ENCODE results near the gene DLGAP1.

DNA sequence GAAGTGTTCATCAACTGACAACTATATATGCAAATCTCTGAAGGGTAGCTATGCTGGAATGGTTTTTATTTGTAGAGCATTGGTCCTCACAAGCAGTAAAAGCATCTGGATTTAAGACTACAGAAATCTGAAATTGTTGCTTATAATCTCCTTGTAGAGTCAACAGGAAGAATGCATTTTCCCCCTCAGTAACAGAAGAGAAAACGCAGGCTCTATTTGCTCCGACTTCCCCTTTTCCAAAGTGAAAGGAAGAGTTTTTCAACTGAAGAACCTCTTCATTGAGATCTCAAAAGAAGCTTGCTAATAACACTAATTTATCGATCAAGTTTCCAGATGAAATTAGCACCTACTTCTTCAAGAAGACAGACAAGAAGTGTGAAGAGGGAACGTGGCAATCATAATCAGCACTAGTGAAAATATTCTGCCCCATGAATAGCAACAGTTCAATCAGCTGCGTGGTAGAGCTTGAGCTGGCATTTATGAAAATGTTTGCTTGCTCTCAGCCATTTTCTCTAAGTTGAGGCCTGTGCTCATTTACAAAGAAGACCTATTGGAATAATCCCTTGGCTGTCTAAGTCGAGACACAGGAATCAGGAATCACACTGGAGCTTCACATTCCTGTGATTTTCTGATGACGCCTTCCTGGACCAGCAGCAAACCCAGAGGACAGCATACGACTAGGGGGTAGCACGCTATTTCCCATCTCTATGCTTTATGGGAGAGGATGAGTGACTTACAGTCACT is 961.4 kb downstream of the DLGAP1 start:
- TF ChIP-seq, protein P1, sequence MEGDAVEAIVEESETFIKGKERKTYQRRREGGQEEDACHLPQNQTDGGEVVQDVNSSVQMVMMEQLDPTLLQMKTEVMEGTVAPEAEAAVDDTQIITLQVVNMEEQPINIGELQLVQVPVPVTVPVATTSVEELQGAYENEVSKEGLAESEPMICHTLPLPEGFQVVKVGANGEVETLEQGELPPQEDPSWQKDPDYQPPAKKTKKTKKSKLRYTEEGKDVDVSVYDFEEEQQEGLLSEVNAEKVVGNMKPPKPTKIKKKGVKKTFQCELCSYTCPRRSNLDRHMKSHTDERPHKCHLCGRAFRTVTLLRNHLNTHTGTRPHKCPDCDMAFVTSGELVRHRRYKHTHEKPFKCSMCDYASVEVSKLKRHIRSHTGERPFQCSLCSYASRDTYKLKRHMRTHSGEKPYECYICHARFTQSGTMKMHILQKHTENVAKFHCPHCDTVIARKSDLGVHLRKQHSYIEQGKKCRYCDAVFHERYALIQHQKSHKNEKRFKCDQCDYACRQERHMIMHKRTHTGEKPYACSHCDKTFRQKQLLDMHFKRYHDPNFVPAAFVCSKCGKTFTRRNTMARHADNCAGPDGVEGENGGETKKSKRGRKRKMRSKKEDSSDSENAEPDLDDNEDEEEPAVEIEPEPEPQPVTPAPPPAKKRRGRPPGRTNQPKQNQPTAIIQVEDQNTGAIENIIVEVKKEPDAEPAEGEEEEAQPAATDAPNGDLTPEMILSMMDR (IDR thresholded peaks at IDR 0.05), result no peak
- TF ChIP-seq POLR2A (IDR thresholded peaks at IDR 0.05), result no peak

Measured in testis (tissue), 2 donors.